HG03108 (cell line): ENCODE measurements around the gene UBA52.
"Not testable (repeated sequence)": the region's sequence is repeated elsewhere in the genome, so short reads cannot be mapped to it uniquely, and the experiment has no call there.

Experiments used
- ATAC-seq: cut with Tn5 transposase; IDR thresholded peaks from one replicate; pipeline ENCODE4 v1.9.1; 2021; ENCODE audit warnings: moderate library complexity; ENCODE audit not compliant: unreplicated experiment

UBA52 gene

GRCh38 chr19:18591735-18592385, 20.2 kb downstream of the UBA52 start:
- ATAC-seq: no peak

- not testable (repeated sequence) for ATAC-seq
These were observed 21.1 kb downstream of the UBA52 start for GRCh38 chr19:18592732-18593131.

GRCh38 chr19:18593367-18594095, 21.9 kb downstream of the UBA52 start:
- no peak for ATAC-seq

- peak; percentile 48 for ATAC-seq
These were observed 22.6 kb downstream of the UBA52 start for GRCh38 chr19:18594096-18594823.

GRCh38 chr19:18594824-18595373, 23.2 kb downstream of the UBA52 start:
- ATAC-seq: no peak

GRCh38 chr19:18595475-18595874, 23.8 kb downstream of the UBA52 start:
- ATAC-seq: no peak

GRCh38 chr19:18596752-18597157, 25.1 kb downstream of the UBA52 start:
- no peak for ATAC-seq

- no peak for ATAC-seq
These were observed 26.4 kb downstream of the UBA52 start for GRCh38 chr19:18597809-18598660.

- no peak for ATAC-seq
These were observed 27.8 kb downstream of the UBA52 start for GRCh38 chr19:18599485-18599884.

- ATAC-seq: not testable (repeated sequence)
These were observed 29.2 kb downstream of the UBA52 start for GRCh38 chr19:18600692-18601397.

- no peak for ATAC-seq
These were observed 30.2 kb downstream of the UBA52 start for GRCh38 chr19:18601875-18602274.

- no peak for ATAC-seq
These were observed 31.7 kb downstream of the UBA52 start for GRCh38 chr19:18603255-18603957.

- no peak for ATAC-seq
These were observed 32.5 kb downstream of the UBA52 start for GRCh38 chr19:18603958-18604819.

GRCh38 chr19:18604820-18605159, 33.1 kb downstream of the UBA52 start:
- no peak for ATAC-seq

- ATAC-seq: no peak
These were observed 33.5 kb downstream of the UBA52 start for GRCh38 chr19:18605196-18605545.

- ATAC-seq: no peak
These were observed 34.1 kb downstream of the UBA52 start for GRCh38 chr19:18605546-18606280.

- no peak for ATAC-seq
These were observed 34.9 kb downstream of the UBA52 start, which contains the start of gene CRLF1 for GRCh38 chr19:18606281-18607225. TSS of gene CRLF1 (minus strand) at chr19:18606799. CDS start at chr19:18606656, 143 bp downstream.
